ENCODE data around the gene YEATS4.

GRCh38 chr12:69388371-69388770 lies 28.8 kb downstream of the YEATS4 start:
- peak in 2 of 3 experiments; percentile 7 to 55; a peak in 3 of 6 replicates for TF ChIP-seq CTCF (IDR thresholded peaks at IDR 0.05 in 2 of 3, conservative IDR thresholded peaks at IDR 0.05 in 1 of 3; ENCODE audit: insufficient read depth in 2 of 3, low read depth in 1 of 3, low read length in 3 of 3)
- TF ChIP-seq EZH2 (IDR thresholded peaks at IDR 0.05; ENCODE audit: borderline replicate concordance, low read depth, low read length), result no peak
- no peak for TF ChIP-seq ZNF143 (CRISPR knock-in tag; IDR thresholded peaks at IDR 0.05)
- TF ChIP-seq MNT (conservative IDR thresholded peaks at IDR 0.05), result no peak
- TF ChIP-seq POLR2A (conservative IDR thresholded peaks at IDR 0.05), result no peak
- TF ChIP-seq CGGBP1 (CRISPR knock-in tag; IDR thresholded peaks at IDR 0.05), result no peak
- TF ChIP-seq POLR2AphosphoS5 (IDR thresholded peaks at IDR 0.05; ENCODE audit: control insufficient read depth, insufficient read depth, low read depth, low read length), result no peak
- no peak for TF ChIP-seq EGR1 (conservative IDR thresholded peaks at IDR 0.05)
- TF ChIP-seq MYBL2 (IDR thresholded peaks at IDR 0.05; ENCODE audit: low read depth), result no peak
- no peak for TF ChIP-seq MYBL2 (CRISPR knock-in tag; IDR thresholded peaks at IDR 0.05; ENCODE audit: borderline replicate concordance)
- TF ChIP-seq THAP7 (CRISPR knock-in tag; IDR thresholded peaks at IDR 0.05), result no peak
- no peak for TF ChIP-seq ZFX (CRISPR knock-in tag; IDR thresholded peaks at IDR 0.05)
